ENCODE results near the gene RND3. TPM values are rescaled to one million over a fixed set of nuclear protein-coding genes. Genes with fewer than 3 reads are reported as not detected.
A peak's percentile ranks its signal among the peaks of the same experiment; 100 is the strongest.

RND3 gene
- total RNA-seq: 10 to 100 TPM in 1 of 2 donors, 1 to 10 TPM in 1; 4.9 to 10.6 TPM

DNA sequence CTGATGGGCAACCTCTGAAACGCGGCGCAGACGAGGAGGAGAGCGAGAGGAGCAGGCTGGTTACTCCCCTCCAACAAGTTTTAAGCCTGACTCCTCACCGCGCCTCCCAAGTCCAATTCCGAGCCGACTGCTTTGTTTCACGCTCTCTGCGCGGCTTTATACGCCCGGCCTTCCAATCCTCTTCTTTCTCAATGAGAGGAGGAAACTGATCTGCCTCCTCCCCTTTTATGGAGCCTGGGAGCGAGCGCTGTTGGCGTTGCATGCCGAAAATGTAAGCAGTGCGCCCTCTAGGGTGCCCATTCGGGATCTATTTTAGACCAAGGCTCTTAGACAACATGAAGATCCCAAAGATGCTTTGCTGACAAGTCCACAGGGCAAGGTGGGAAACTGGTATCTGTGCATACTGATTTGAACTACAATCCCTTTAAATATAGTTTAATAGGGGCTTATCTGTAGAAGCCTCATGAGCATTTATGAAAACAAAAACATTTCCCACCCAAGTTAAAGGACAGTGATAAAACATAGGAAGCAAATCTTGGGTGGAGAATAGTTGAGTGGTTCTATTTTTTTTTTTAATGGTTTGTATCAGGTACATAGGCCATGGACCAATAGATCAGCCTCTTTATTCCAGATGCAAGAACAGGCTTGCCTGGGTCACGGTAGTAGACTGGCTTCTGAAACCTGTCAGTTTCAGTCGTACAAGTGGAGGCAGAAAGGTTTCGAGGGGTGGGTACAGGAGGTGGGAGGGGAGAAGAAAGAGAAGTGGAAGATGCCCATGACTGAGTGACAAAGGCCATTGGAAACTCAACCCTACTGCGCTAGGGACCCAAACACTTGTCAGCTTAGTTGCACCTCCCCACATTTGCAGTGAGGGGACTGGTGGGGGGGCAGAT lies at the start of gene RND3:
Gene RND3, minus strand, starts transcription at position 131 of the 893 bp plus-strand sequence. CDS start 250 bp downstream, outside the sequence.
- intact Hi-C loops (cut with DNase I): no loop called here
- TF ChIP-seq POLR2A (IDR thresholded peaks at IDR 0.05) (peak; percentile 77 to 95 (median 95)), CTCF (IDR thresholded peaks at IDR 0.05) (peak; percentile 58 to 95 (median 87))
- Histone ChIP-seq H3K27me3 (no peaks in the 10 kb centered on the region), H3K4me1 (peaks cover 11% of the 10 kb centered on the region), H3K27ac (peak within 1 kb of the TSS; percentile 85 to 89 (median 86)), H3K9me3 (no peaks in the 10 kb centered on the region), H3K36me3 (replicated peaks in 1 of 2; ENCODE audit: insufficient read depth in 1 of 2, low read depth in 2 of 2) (no peaks in the 10 kb centered on the region), H3K4me3 (peak within 1 kb of the TSS; percentile 20 to 46)
- DNase-seq (peak; percentile 95 to 97 (median 97)), ATAC-seq (peak; percentile 76)
- WGBS, 2 donors: 9 to 12% methylated on average over 20 to 24 of the region's 24 CpGs

DNA sequence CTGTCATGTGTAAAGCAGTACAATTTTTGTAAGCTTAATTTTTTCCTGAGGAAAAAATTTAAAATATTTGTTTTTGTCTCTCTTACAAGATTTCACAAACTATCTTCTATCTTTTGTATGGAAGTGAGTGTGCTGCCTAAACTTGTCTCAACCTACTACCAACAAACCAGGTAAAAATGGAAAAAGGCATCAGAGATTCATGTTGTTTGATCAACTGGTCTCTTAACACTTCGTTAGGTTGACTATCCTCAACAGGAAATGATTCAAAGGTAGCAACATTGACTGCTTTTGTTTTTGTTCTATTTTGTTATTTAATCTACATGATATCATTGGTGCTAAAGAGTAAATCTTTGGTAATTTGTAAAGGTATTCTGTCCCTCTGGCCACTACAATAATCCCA lies 47.7 kb upstream of the RND3 start:
- DNase-seq (no peak), ATAC-seq (no peak)
- no peaks in the 10 kb centered on the region for H3K36me3 ChIP-seq (replicated peaks in 1 of 2; ENCODE audit: insufficient read depth in 1 of 2, low read depth in 2 of 2)
- H3K9me3 ChIP-seq: no peaks in the 10 kb centered on the region
- no peak overlapping the region for H3K27ac ChIP-seq
- no peak overlapping the region for H3K4me3 ChIP-seq
- intact Hi-C loops (cut with DNase I): no loop called here
- H3K4me1 ChIP-seq: no peaks in the 10 kb centered on the region
- no peak for TF ChIP-seq CTCF (IDR thresholded peaks at IDR 0.05)
- TF ChIP-seq POLR2A (IDR thresholded peaks at IDR 0.05): no peak
- H3K27me3 ChIP-seq: no peaks in the 10 kb centered on the region
- 62 to 71% methylated on average over 1 of the region's 1 CpG for WGBS, 2 donors

DNA sequence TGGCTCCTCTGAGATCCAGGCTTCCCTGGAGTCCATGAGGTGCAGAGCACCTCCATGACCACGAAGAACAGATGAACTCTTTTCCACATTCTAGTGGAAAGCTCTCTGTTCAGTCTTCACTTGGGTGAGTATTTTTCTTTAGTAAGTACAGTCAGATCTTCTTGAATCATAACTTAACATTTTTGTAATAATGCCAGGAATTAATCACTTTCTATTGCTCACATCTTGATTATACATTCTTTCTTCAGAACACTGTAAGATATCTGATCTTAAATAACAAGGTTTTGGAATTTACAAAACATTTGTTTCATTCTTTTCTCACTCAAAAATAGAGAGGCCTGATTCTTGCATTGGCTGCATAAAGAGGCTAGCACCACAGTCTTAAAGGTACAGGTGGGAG lies 45.4 kb upstream of the RND3 start:
- no peak for DNase-seq
- H3K4me3 ChIP-seq: no peak overlapping the region
- TF ChIP-seq CTCF (IDR thresholded peaks at IDR 0.05): no peak
- TF ChIP-seq POLR2A (IDR thresholded peaks at IDR 0.05): no peak
- no peaks in the 10 kb centered on the region for H3K36me3 ChIP-seq (replicated peaks in 1 of 2; ENCODE audit: insufficient read depth in 1 of 2, low read depth in 2 of 2)
- intact Hi-C loops (cut with DNase I): no loop called here
- WGBS, 2 donors: 48 to 73% methylated on average over 1 of the region's 1 CpG
- no peak for ATAC-seq
- no peak overlapping the region for H3K27ac ChIP-seq
- H3K27me3 ChIP-seq: no peaks in the 10 kb centered on the region
- no peaks in the 10 kb centered on the region for H3K9me3 ChIP-seq
- H3K4me1 ChIP-seq: no peaks in the 10 kb centered on the region

GRCh38 chr2:150532020-150532419 lies 44.6 kb upstream of the RND3 start:
- no peak for TF ChIP-seq CTCF (IDR thresholded peaks at IDR 0.05)
- TF ChIP-seq POLR2A (IDR thresholded peaks at IDR 0.05): no peak
- Histone ChIP-seq H3K4me3 (no peak overlapping the region), H3K27me3 (no peaks in the 10 kb centered on the region), H3K36me3 (replicated peaks in 1 of 2; ENCODE audit: insufficient read depth in 1 of 2, low read depth in 2 of 2) (no peaks in the 10 kb centered on the region), H3K27ac (no peak overlapping the region), H3K4me1 (no peaks in the 10 kb centered on the region), H3K9me3 (no peaks in the 10 kb centered on the region)
- no peak for DNase-seq
- intact Hi-C loops (cut with DNase I): no loop called here
- 67 to 74% methylated on average over 5 of the region's 5 CpGs for WGBS, 2 donors
- ATAC-seq: no peak

Data from body of pancreas (tissue), 4 donors.